A673 (cell line): ENCODE data around the gene TNS1.

ENCODE experiments used
- CTCF ChIP-seq: fragments of 300-800, 200-600 bp; sonication (generic); conservative IDR thresholded peaks from 2 replicates; pipeline ENCODE4 v1.5.1; 2017; ENCODE audit warnings: low read depth, mild to moderate bottlenecking, antibody characterized with exemption, low read length, moderate library complexity, mixed read lengths
- EZH2 ChIP-seq: fragments of 200-600 bp; sonication (generic); IDR thresholded peaks from 2 replicates; pipeline ENCODE4 v1.6.1; 2017; ENCODE audit warnings: borderline replicate concordance, low read depth, mild to moderate bottlenecking, mixed read lengths, antibody characterized with exemption, low read length; ENCODE audit not compliant: poor library complexity, severe bottlenecking

DNA sequence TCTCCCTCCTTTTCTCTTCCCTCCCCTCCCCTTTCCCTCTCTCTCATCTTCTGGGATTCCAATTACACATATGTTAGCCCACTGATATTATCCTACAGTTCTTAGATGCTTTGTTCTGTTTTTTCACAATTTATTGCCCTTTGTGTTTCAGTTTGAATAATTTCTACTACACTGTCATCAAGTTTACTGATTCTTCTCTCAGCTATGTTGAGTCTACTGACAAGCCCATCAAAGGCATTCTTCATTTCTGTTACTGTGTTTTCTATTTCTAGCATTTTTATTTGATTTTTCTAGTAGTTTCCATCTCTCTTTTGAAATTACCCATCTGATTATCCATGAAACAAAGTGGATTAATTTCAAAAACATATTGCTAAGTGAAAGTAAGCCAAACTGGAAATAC is 219.6 kb downstream of the TNS1 start:
- TF ChIP-seq CTCF = no peak
- no peak for TF ChIP-seq EZH2
